GM12878 (cell line): Measurements from ENCODE around the gene SLC25A26. TPM values are rescaled to one million over a fixed set of nuclear protein-coding genes. Genes with fewer than 3 reads are reported as not detected.
"Not testable (repeated sequence)": the region's sequence is repeated elsewhere in the genome, so short reads cannot be mapped to it uniquely, and the experiment has no call there.

ENCODE experiments used
- ATAC-seq: fragments of 200-7000 bp; cut with Tn5 transposase; 3 replicates; pipeline ENCODE4 v1.9.1; 2020; ENCODE audit warnings: mild to moderate bottlenecking, moderate library complexity
- BruUV-seq: library from RNA; stranded (reverse); fragments of 400-500 nt; replicated peaks from 2 replicates; lab custom pipeline; 2021; lab: Mats Ljungman, UMichigan
- CTCF ChIA-PET: fragments of 300-600 bp; sonication (Branson Sonifier 250); formaldehyde crosslinking; extraction: SDS; loops from one replicate; lab custom pipeline; 2021; ENCODE audit warnings: inconsistent platforms; lab: Yijun Ruan, JAX
- POLR2A ChIA-PET: fragments of 350-600 bp; formaldehyde crosslinking; extraction: SDS; loops from one replicate; lab custom pipeline; 2021; ENCODE audit warnings: inconsistent platforms; lab: Charles Lee
- RAD21 ChIA-PET: fragments of 300-600 bp; sonication (Branson Sonifier 250); formaldehyde crosslinking; loops from one replicate; lab custom pipeline; 2023; ENCODE audit warnings: antibody characterized with exemption; ENCODE audit not compliant: unreplicated experiment; lab: Charles Lee
- SMC1A ChIA-PET: fragments of 300-600 bp; sonication (Branson Sonifier 250); formaldehyde crosslinking; loops from one replicate; lab custom pipeline; 2023; ENCODE audit not compliant: unreplicated experiment, uncharacterized antibody; lab: Charles Lee
- DNase-seq: peaks from one replicate; pipeline ENCODE4 v3.0.0-alpha.2; 2011; ENCODE audit warnings: low read depth, low spot score
- FAIRE-seq: peaks from 3 replicates; lab custom pipeline; 2011; peaks lifted over from hg19 to GRCh38; lab: Jason Lieb, UNC
- H2AFZ ChIP-seq: 2 replicates; pipeline ENCODE4 v1.6.0; 2011; ENCODE audit warnings: low read depth, low read length, control low read depth; ENCODE audit not compliant: control insufficient read depth
- H3K27ac ChIP-seq: 2 replicates; pipeline ENCODE4 v1.5.1; 2011; ENCODE audit warnings: control low read depth; ENCODE audit not compliant: control insufficient read depth, insufficient read depth
- H3K27me3 ChIP-seq, 2 experiments: replicated peaks in 1 of 2; 2 replicates each; pipeline versions ENCODE4 v1.6.0 to v1.6.1; 2011; ENCODE audit warnings: low read length in 1 of 2; ENCODE audit not compliant: control insufficient read depth in 2 of 2, insufficient read depth in 2 of 2
- H3K36me3 ChIP-seq, 2 experiments: 2 replicates each; pipeline ENCODE4 v1.5.1; 2011; ENCODE audit warnings: low read length in 1 of 2; ENCODE audit not compliant: control insufficient read depth in 2 of 2, insufficient read depth in 2 of 2
- H3K4me1 ChIP-seq: 2 replicates; pipeline ENCODE4 v1.6.1; 2011; ENCODE audit warnings: mild to moderate bottlenecking, low read length, moderate library complexity, mixed read lengths; ENCODE audit not compliant: control insufficient read depth, insufficient read depth
- H3K4me2 ChIP-seq: 2 replicates; pipeline ENCODE4 v1.6.0; 2011; ENCODE audit warnings: control low read depth; ENCODE audit not compliant: control insufficient read depth, insufficient read depth
- H3K4me3 ChIP-seq: fragments of 200-600 bp; sonication (generic); 2 replicates; pipeline ENCODE4 v1.5.1; 2016
- H3K79me2 ChIP-seq: 2 replicates; pipeline ENCODE4 v1.6.0; 2011; ENCODE audit warnings: low read length; ENCODE audit not compliant: control insufficient read depth, insufficient read depth
- H3K9ac ChIP-seq: 2 replicates; pipeline ENCODE4 v1.8.0; 2011; ENCODE audit warnings: low read length, control low read depth, mixed read lengths; ENCODE audit not compliant: control insufficient read depth, insufficient read depth
- H3K9me3 ChIP-seq: replicated peaks from 3 replicates; pipeline ENCODE4 v1.5.1; 2011; ENCODE audit warnings: mild to moderate bottlenecking, low read length; ENCODE audit not compliant: control insufficient read depth, insufficient read depth
- H4K20me1 ChIP-seq: 2 replicates; pipeline ENCODE4 v1.6.0; 2011; ENCODE audit not compliant: control insufficient read depth, insufficient read depth
- CREM ChIP-seq: IDR thresholded peaks from 2 replicates; pipeline ENCODE4 v1.6.1; 2014; ENCODE audit warnings: antibody characterized with exemption, low read depth
- DPF2 ChIP-seq: fragments of 450-650 bp; IDR thresholded peaks from 2 replicates; pipeline ENCODE4 v1.6.1; 2017; ENCODE audit warnings: mild to moderate bottlenecking
- ELK1 ChIP-seq: IDR thresholded peaks from 2 replicates; pipeline ENCODE4 v1.6.1; 2012; ENCODE audit warnings: low read depth, low read length, improper control_type of control experiment
- EZH2 ChIP-seq: IDR thresholded peaks from 2 replicates; pipeline ENCODE4 v1.6.1; 2012; ENCODE audit warnings: low read depth, mild to moderate bottlenecking, control low read depth, inconsistent platforms, low read length, borderline replicate concordance; ENCODE audit not compliant: control insufficient read depth
- FOXK2 ChIP-seq: fragments of 450-650 bp; IDR thresholded peaks from 2 replicates; pipeline ENCODE4 v1.6.1; 2017; ENCODE audit warnings: mild to moderate bottlenecking, moderate library complexity
- IKZF1 ChIP-seq: fragments of 450-650 bp; conservative IDR thresholded peaks from 2 replicates; pipeline ENCODE4 v1.6.1; 2017; ENCODE audit warnings: antibody characterized with exemption, mild to moderate bottlenecking
- KAT2A ChIP-seq: conservative IDR thresholded peaks from 2 replicates; pipeline ENCODE4 v1.6.1; 2011; ENCODE audit warnings: low read depth, low read length; ENCODE audit not compliant: control insufficient read depth
- PKNOX1 ChIP-seq: fragments of 450-650 bp; IDR thresholded peaks from 2 replicates; pipeline ENCODE4 v1.6.1; 2016; ENCODE audit warnings: mild to moderate bottlenecking
- POU2F2 ChIP-seq: IDR thresholded peaks from 3 replicates; pipeline ENCODE4 v1.6.1; 2011; ENCODE audit warnings: low read depth, mild to moderate bottlenecking, low read length, borderline replicate concordance
- RELA ChIP-seq: fragments of 450-650 bp; IDR thresholded peaks from 2 replicates; pipeline ENCODE4 v1.8.0; 2014; ENCODE audit warnings: borderline replicate concordance; ENCODE audit not compliant: partially characterized antibody
- TAF1 ChIP-seq: IDR thresholded peaks from 2 replicates; pipeline ENCODE4 v1.6.1; 2011; ENCODE audit warnings: mild to moderate bottlenecking, low read depth, low read length, borderline replicate concordance
- ZNF622 ChIP-seq: fragments of 450-650 bp; IDR thresholded peaks from 2 replicates; pipeline ENCODE4 v1.6.1; 2017; ENCODE audit warnings: mild to moderate bottlenecking, inconsistent platforms
- WGBS: methylation state at CpG from one replicate; pipeline ENCODE4 v1.1.6; 2016; ENCODE audit warnings: low lambda C conversion rate; ENCODE audit not compliant: insufficient replicate concordance, insufficient coverage; ENCODE audit errors: missing lambda C conversion rate; 5-methylcytosine and 5-hydroxymethylcytosine counted together
- in situ Hi-C: fragments of 300-500 bp; cut with MboI; formaldehyde crosslinking; loops from 9 replicates; pipeline ENCODE4 v1.14.3; 2018; ENCODE audit warnings: mixed read lengths
- intact Hi-C: fragments of 100-400 bp; cut with micrococcal nuclease; formaldehyde crosslinking; loops from one replicate; pipeline ENCODE4 v1.14.2; 2022; ENCODE audit not compliant: unreplicated experiment
- polyA plus RNA-seq, 11 experiments: library from polyadenylated mRNA; depleted of rRNA in 4 of 11; unstranded in 6 of 11; stranded (reverse) in 5 of 11; fragments of >200 nt; fragmentation: Nextera tagmentation in 4 of 11; fragmentation: Illumina TruSeq in 1 of 11; extraction: Ambion mirVana in 4 of 11; extraction: Trizol in 1 of 11; gene quantifications; 1 replicate in 1 of 11; 2 replicates in 10 of 11; pipeline versions ENCODE4 v1.2.1 to v1.2.3, GENCODE V29; 2011 to 2016; ENCODE audit warnings: inconsistent platforms in 2 of 11, missing spikeins in 2 of 11, low read depth in 1 of 11
- total RNA-seq, 4 experiments: library from RNA; depleted of rRNA in 3 of 4; stranded (reverse); fragments of >200 nt in 3 of 4; fragmentation: Illumina TruSeq in 1 of 4; extraction: Trizol in 1 of 4; gene quantifications; 2 replicates each; pipeline versions ENCODE4 v1.2.1 to v1.2.3, GENCODE V29; 2013 to 2021

Gene SLC25A26
- total and polyA plus RNA-seq, 10 of the 15 experiments (the other 5 are each of a cell fraction or from before 2014, with no cell fraction given), result 14.6 to 49.7 (median 24.9) TPM

GRCh38 chr3:66224220-66224619 is 3.4 kb downstream of the SLC25A26 start:
- Histone ChIP-seq H3K36me3 (no peaks in the 10 kb centered on the region; a peak in 1 of 4 replicates), H3K79me2 (peaks cover 13% of the 10 kb centered on the region), H3K4me1 (peaks cover 3% of the 10 kb centered on the region; the same call in 1 of the 2 replicates), H3K27ac (no peak overlapping the region), H2AFZ (no peak overlapping the region), H3K27me3 (no peaks in the 10 kb centered on the region), H3K9me3 (no peaks in the 10 kb centered on the region; the same call in 2 of the 3 replicates), H3K9ac (no peak overlapping the region), H3K4me3 (no peak overlapping the region), H3K4me2 (no peak overlapping the region), H4K20me1 (no peaks in the 10 kb centered on the region)
- TF ChIP-seq ELK1, result no peak
- no peak for TF ChIP-seq CREM
- TF ChIP-seq PKNOX1, result no peak
- TF ChIP-seq RELA, result no peak
- no peak for TF ChIP-seq KAT2A
- no peak for TF ChIP-seq POU2F2
- no peak for TF ChIP-seq ZNF622
- no peak for TF ChIP-seq EZH2
- TF ChIP-seq TAF1, result no peak
- TF ChIP-seq FOXK2, result no peak
- no peak for TF ChIP-seq DPF2
- TF ChIP-seq IKZF1, result no peak
- intact Hi-C loops (loop anchor here (10.0 kb wide), 1 partner anchor 771 kb away; the partner anchor contains the start of gene KBTBD8), in situ Hi-C loops (no loop called here)
- DNase-seq (no peak), ATAC-seq (no peak), FAIRE-seq (no peak)
- POLR2A ChIA-PET, result no interaction called here
- no TSS peak for BruUV-seq
- WGBS, result 100% methylated on average over 1 of the region's 1 CpG
- SMC1A ChIA-PET, result no interaction called here
- CTCF ChIA-PET, result interaction anchor here (1.1 kb wide), 1 partner anchor 30 kb away, joined by 4 read pairs; no protein-coding TSS in a partner anchor
- RAD21 ChIA-PET, result no interaction called here

- H3K27ac ChIP-seq, ATAC-seq, H3K4me1 ChIP-seq, RAD21 ChIA-PET, H3K9ac ChIP-seq, H3K9me3 ChIP-seq, POLR2A ChIA-PET, H4K20me1 ChIP-seq, H3K36me3 ChIP-seq, H2AFZ ChIP-seq, SMC1A ChIA-PET, in situ Hi-C loops, BruUV-seq, H3K27me3 ChIP-seq, H3K4me2 ChIP-seq, DNase-seq, H3K4me3 ChIP-seq, FAIRE-seq: not testable (repeated sequence)
- peaks cover 11% of the 10 kb centered on the region for H3K79me2 ChIP-seq
- CTCF ChIA-PET, result interaction anchor here (1.5 kb wide), 1 partner anchor 28 kb away, joined by 3 read pairs; no protein-coding TSS in a partner anchor
- WGBS, result 100% methylated on average over 3 of the region's 3 CpGs
- intact Hi-C loops, result loop anchor here (10.0 kb wide), 1 partner anchor 769 kb away; the partner anchor contains the start of gene KBTBD8
These were observed 5.3 kb downstream of the SLC25A26 start for GRCh38 chr3:66226093-66226492.
